Osteocyte (in vitro differentiated cells): ENCODE results near the gene LRIG1. TPM values are rescaled to one million over a fixed set of nuclear protein-coding genes. Genes with fewer than 3 reads are reported as not detected.

Source experiments
- DNase-seq: peaks from one replicate; pipeline ENCODE4 v3.0.0; 2021; ENCODE audit warnings: mixed read lengths; ENCODE audit not compliant: unreplicated experiment; ENCODE audit errors: extremely low spot score
- H3K27ac Mint-ChIP-seq: one replicate; pipeline ENCODE4 v1.8.0; 2021; ENCODE audit warnings: mild to moderate bottlenecking, mixed read lengths; ENCODE audit not compliant: unreplicated experiment
- H3K27me3 Mint-ChIP-seq: one replicate; pipeline ENCODE4 v1.8.0; 2021; ENCODE audit warnings: mixed read lengths; ENCODE audit not compliant: unreplicated experiment
- H3K36me3 Mint-ChIP-seq: one replicate; pipeline ENCODE4 v1.8.0; 2021; ENCODE audit warnings: mixed read lengths; ENCODE audit not compliant: unreplicated experiment
- H3K4me1 Mint-ChIP-seq: one replicate; pipeline ENCODE4 v1.8.0; 2021; ENCODE audit warnings: mixed read lengths; ENCODE audit not compliant: unreplicated experiment
- H3K4me3 Mint-ChIP-seq: one replicate; pipeline ENCODE4 v1.8.0; 2021; ENCODE audit warnings: mild to moderate bottlenecking, moderate library complexity, mixed read lengths; ENCODE audit not compliant: unreplicated experiment
- H3K9me3 Mint-ChIP-seq: one replicate; pipeline ENCODE4 v1.8.0; 2021; ENCODE audit warnings: mixed read lengths; ENCODE audit not compliant: unreplicated experiment
- total RNA-seq: library from RNA; stranded (reverse); gene quantifications from 2 replicates; pipeline ENCODE4 v1.2.1, GENCODE V29; 2021
- TF ChIP-seq, protein P1 (sequence below): fragments of 200-600 bp; sonication (generic); IDR thresholded peaks from 2 replicates; pipeline ENCODE4 v1.5.0; 2021; ENCODE audit warnings: antibody characterized with exemption, mild to moderate bottlenecking, moderate library complexity

Gene LRIG1
- total RNA-seq, 1 donor from 2014 or later, result 60.8 TPM

DNA sequence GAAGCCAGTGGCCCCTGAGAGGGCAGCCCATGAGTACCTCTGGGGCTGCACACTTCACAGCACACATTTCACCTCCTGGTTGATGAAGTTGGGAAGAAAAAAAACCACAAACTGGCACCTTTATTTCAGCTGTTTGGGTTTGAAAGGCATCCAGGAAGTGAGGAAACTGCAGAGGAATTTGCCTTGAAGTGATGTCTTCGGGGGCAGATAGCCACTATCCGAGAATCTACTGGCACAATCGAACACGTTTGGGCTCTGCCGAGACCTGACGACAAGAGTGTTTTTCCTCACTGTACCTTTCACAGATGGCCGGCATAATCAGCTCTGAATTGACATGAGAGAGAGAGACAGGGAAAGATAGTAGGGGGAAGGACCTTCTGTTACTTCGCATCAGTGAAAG, 59.7 kb downstream of the LRIG1 start:
- peak overlapping the region; percentile 99 for H3K27ac Mint-ChIP-seq
- peaks cover 55% of the 10 kb centered on the region for H3K4me1 Mint-ChIP-seq
- TF ChIP-seq, protein P1, sequence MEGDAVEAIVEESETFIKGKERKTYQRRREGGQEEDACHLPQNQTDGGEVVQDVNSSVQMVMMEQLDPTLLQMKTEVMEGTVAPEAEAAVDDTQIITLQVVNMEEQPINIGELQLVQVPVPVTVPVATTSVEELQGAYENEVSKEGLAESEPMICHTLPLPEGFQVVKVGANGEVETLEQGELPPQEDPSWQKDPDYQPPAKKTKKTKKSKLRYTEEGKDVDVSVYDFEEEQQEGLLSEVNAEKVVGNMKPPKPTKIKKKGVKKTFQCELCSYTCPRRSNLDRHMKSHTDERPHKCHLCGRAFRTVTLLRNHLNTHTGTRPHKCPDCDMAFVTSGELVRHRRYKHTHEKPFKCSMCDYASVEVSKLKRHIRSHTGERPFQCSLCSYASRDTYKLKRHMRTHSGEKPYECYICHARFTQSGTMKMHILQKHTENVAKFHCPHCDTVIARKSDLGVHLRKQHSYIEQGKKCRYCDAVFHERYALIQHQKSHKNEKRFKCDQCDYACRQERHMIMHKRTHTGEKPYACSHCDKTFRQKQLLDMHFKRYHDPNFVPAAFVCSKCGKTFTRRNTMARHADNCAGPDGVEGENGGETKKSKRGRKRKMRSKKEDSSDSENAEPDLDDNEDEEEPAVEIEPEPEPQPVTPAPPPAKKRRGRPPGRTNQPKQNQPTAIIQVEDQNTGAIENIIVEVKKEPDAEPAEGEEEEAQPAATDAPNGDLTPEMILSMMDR, result no peak
- peaks cover 17% of the 10 kb centered on the region for H3K36me3 Mint-ChIP-seq
- peak overlapping the region; percentile 50 for H3K4me3 Mint-ChIP-seq
- no peak for DNase-seq
- no peaks in the 10 kb centered on the region for H3K9me3 Mint-ChIP-seq
- H3K27me3 Mint-ChIP-seq, result no peaks in the 10 kb centered on the region

DNA sequence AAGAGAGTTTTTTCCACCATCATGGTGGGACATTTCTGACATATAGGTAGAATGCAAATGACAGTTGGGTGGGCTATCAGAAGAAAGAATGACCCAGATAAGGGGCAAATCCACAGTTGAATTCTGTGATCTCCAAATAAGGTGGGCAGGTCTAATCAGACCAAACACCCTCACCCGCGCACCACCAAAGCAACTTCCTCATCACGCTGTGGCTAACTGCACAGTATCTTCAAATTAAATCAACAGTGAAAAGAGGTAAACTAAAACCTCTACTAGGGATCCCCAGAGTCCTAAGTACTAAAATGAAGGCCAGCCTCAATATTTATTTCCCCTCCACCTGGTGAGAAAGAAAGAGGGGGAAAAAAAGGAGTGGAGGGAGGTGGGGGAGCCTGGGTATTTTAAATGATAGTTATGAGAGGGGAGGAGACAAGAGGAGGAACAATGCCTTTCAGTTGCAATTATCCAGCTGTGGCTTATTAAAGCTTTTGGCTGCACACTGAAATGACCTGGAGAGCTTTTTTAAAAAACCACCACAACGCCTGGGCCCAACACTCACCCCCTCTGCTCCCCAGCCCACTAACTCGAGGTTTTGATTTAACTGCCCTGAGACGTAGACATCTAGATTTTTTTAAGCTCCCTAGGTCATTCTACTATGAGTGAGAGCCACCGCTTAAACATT, 61.0 kb downstream of the LRIG1 start:
- Mint-ChIP-seq H3K4me1 (peaks cover 61% of the 10 kb centered on the region), H3K4me3 (no peak overlapping the region)

GRCh38 chr3:66438046-66438445, 62.8 kb downstream of the LRIG1 start:
- peaks cover 59% of the 10 kb centered on the region for H3K4me1 Mint-ChIP-seq
- no peaks in the 10 kb centered on the region for H3K27me3 Mint-ChIP-seq
- H3K4me3 Mint-ChIP-seq, result no peak overlapping the region
- no peak for DNase-seq
- TF ChIP-seq, protein P1, result no peak
- H3K36me3 Mint-ChIP-seq, result peaks cover 13% of the 10 kb centered on the region
- H3K9me3 Mint-ChIP-seq, result no peaks in the 10 kb centered on the region
- no peak overlapping the region for H3K27ac Mint-ChIP-seq

More for the DNA sequence above, 61.0 kb downstream of the LRIG1 start:
- TF ChIP-seq, protein P1, result no peak
- Mint-ChIP-seq H3K36me3 (peaks cover 12% of the 10 kb centered on the region), H3K27ac (peak overlapping the region; percentile 56), H3K9me3 (no peaks in the 10 kb centered on the region), H3K27me3 (no peaks in the 10 kb centered on the region)
- no peak for DNase-seq

GRCh38 chr3:66437341-66437929, 63.4 kb downstream of the LRIG1 start:
- Mint-ChIP-seq H3K4me1 (peaks cover 56% of the 10 kb centered on the region), H3K36me3 (peaks cover 13% of the 10 kb centered on the region), H3K4me3 (no peak overlapping the region)

GRCh38 chr3:66435989-66436388, 64.8 kb downstream of the LRIG1 start:
- Mint-ChIP-seq H3K4me1 (peaks cover 47% of the 10 kb centered on the region), H3K36me3 (peaks cover 16% of the 10 kb centered on the region)

More at GRCh38 chr3:66437341-66437929, 63.4 kb downstream of the LRIG1 start:
- no peaks in the 10 kb centered on the region for H3K9me3 Mint-ChIP-seq
- H3K27me3 Mint-ChIP-seq, result no peaks in the 10 kb centered on the region
- TF ChIP-seq, protein P1, result no peak
- no peak overlapping the region for H3K27ac Mint-ChIP-seq
- no peak for DNase-seq

More at GRCh38 chr3:66435989-66436388, 64.8 kb downstream of the LRIG1 start:
- no peaks in the 10 kb centered on the region for H3K9me3 Mint-ChIP-seq
- no peak for DNase-seq
- TF ChIP-seq, protein P1, result no peak
- H3K27ac Mint-ChIP-seq, result no peak overlapping the region
- H3K27me3 Mint-ChIP-seq, result no peaks in the 10 kb centered on the region
- no peak overlapping the region for H3K4me3 Mint-ChIP-seq
